HG03469 (cell line): ENCODE results near the gene TAMALIN.

ENCODE experiments used
- ATAC-seq: cut with Tn5 transposase; IDR thresholded peaks from one replicate; pipeline ENCODE4 v1.9.1; 2021; ENCODE audit warnings: mild to moderate bottlenecking, moderate library complexity, moderate number of reproducible peaks; ENCODE audit not compliant: unreplicated experiment

TAMALIN gene

GRCh38 chr12:52033446-52034140 is 26.8 kb downstream of the TAMALIN start:
- no peak for ATAC-seq

GRCh38 chr12:52035190-52035589 is 28.4 kb downstream of the TAMALIN start:
- ATAC-seq = no peak

DNA sequence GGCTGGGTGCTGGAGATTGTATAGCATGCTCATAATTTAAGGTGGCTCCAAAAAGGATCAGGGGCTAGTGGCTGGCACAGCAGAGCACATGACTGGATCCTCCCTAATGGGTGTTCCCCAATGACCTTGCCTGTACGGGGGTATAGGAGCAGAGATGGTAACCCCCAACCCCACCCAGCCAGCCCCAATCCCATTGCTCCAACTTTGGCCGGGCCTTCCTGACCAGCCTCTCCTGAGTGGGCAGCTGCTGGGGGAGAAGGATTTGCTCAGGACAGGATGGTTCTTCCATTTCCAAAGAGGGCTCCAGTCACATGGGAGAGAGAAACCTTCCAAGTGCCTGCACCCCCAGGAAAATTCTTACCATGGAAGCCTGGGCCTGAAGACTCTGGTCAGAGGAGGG is 29.2 kb downstream of the TAMALIN start:
- ATAC-seq = no peak

DNA sequence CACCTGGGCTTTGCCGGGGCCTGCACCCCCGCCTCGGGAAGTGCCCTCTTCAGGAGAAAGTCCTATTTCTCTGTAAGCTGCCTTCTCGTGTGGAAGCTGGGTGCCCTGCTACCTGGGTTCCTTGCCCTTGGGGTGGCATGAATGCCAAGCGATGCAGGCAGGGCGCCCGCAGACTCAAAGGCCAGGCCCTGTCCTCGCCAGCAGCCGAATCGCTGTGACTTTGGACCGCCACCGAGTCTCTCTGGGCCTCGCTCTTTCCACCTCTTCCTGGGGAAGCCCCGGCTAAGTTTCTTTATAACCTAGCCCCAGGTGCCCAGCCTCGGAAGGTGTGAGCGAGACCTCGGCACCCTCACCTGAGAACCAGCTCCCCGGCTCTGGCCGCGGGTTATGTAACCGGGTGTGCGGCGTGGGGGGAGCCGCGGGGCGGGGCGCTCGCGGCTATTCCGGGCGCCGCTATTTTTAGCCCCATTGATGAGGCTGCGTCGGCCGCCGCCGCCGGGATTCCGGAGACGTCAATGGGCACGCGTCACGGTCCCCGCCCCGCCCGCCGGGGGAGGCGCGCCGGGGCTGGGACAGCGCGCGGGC is 29.9 kb downstream of the TAMALIN start:
- no peak for ATAC-seq

DNA sequence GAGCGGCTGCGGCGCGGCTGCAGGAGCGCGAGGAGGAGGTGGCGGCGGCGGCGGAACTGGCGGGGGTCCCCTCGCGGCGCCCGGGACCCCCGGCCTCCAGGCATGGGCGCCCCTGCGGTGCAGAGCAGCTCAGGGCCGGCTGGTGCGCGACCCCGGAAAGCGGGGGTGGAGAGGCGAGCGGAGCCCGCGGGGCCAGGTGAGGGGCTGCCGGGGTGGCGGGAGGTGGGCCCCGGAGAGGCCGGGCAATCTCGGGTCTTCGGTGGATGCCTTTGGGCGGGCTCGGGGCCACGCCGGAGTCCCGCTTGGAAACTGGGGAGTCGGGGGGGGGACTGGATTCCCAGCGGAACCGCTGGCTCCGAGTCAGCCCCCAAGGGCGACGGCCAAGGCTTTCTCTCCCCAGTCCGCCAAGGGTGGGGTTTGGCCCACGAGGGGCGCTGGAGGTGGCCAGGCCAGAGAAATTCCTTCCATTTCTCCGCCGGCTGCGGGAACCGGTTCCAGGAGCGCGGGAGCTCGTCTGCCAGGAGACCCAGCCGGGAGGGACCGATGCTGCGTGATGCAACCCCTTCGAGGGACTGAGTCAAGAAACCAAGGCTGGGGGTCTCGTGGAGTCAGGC is 30.6 kb downstream of the TAMALIN start:
- ATAC-seq = no peak

DNA sequence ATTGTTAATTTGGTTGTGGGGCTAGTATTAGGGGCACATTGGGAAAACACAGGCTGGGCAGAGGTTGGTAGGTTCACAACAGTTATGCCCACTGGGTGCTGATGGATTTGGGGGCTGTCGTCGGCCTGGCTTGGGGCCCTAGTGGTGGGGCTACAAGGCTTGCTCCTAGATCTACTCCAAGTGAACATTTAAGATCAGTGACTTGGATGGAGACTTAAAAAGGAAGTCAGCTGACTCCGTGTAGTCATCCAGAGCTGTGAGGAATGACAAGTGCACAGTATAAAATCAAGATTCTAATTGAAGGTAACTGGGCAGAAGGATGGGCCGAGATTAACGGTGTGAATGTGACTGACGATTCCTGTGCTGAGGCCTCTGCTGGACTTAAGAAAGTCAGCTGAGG is 31.7 kb downstream of the TAMALIN start:
- ATAC-seq = no peak

- no peak for ATAC-seq
Measured at GRCh38 chr12:52041035-52041434, 34.3 kb downstream of the TAMALIN start.

- no peak for ATAC-seq
Measured at GRCh38 chr12:52041695-52042123, 35.0 kb downstream of the TAMALIN start.

GRCh38 chr12:52042706-52043385 is 36.1 kb downstream of the TAMALIN start:
- no peak for ATAC-seq

DNA sequence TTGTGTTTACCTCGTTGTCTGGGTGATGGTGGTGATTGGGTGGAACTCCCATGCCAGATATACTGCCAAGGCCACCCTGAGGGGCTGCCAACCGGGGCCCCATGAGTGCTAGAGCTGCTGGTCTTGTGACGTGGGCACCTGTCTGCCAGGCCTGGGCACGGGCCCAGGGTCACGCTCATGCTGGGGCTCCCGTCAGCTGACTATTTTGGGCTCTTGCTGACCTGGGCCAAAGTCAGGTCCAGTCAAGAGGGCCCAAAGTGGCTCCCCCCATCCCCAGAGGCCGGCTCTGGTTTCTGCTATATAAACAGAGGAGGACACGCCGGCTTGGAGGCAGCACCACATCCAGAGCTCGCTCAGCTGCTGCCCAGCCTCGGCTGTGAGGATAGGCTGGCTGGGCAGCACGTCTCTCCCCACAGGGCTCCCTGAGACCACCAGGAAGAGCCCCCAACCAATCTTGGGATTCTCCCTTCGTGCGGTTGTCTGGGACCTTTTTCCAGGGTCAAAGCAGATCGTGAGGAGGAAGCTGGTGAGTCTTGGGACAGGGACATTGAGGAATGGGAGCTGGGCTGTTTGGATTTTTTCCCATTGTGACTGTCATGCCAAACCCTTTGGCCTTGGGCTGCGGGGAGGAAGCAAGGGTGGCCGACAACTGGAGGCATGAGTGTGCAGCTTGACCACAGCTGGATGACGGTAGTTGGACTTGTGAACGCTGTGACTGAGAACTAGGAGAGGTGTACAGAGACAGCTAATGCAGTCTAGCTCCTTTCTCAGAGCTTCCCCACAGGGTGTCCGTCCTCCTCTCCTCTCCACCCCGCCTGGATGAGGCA is 36.9 kb downstream of the TAMALIN start:
- ATAC-seq = no peak

GRCh38 chr12:52044292-52044983 is 37.7 kb downstream of the TAMALIN start:
- ATAC-seq = no peak

DNA sequence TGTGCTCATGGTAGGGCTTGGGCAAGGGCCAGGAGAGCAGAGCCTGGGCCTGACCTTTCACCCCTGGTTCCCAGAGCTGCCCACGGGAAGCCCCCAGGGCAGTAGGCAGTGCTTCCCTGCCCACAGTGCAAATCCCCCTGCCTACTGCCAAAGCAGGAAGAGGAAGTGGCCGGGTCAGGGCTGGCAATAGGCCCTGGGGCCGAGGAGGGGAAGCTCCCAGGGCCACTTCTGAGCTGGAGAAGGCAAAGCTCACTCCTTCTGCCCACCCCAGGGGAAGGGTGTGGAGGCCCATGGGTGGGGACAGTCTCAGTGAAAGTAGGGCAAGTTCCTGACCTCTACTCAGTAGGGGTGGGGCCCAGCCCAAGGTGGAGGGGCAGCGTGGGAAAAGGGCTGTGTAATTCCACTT is 39.1 kb downstream of the TAMALIN start:
- no peak for ATAC-seq

DNA sequence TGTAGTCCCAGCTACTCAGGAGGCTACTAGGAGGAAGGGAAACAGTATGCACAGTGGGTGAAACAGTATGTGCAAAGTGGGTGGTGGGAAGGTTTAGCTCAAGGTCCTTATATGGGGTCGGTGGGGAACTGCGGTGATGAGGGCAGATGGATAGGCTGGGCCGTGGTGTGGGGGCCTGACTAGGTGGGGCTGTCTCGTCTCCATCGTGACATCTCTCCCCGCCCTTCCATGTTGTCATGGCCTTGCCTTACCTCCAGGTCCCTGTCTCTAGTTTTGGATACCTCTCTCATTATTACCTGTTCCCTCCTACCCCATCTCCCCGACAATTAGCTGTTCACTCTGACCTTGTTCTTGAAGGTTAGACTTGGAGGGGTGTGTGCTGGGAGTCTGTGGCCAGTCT is 40.1 kb downstream of the TAMALIN start:
- no peak for ATAC-seq

DNA sequence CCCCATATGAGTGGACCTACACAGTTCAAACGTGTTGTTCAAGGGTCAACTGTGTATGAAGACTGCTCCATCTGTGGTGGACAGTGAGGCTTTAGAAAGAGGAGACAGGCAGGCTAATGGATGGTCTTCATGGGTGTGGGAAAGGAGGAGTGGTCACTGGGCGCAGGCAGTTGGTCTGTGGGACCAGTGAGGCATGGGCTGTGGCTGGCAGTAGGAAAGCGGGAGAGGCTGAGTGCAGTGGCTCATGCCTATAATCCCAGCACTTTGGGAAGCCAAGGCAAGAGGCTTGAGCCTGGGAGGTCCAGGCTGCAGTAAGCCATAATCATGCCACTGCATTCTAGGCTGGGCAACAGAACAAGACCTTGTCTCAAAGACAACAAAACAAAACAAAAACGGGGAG is 42.5 kb downstream of the TAMALIN start:
- no peak for ATAC-seq

DNA sequence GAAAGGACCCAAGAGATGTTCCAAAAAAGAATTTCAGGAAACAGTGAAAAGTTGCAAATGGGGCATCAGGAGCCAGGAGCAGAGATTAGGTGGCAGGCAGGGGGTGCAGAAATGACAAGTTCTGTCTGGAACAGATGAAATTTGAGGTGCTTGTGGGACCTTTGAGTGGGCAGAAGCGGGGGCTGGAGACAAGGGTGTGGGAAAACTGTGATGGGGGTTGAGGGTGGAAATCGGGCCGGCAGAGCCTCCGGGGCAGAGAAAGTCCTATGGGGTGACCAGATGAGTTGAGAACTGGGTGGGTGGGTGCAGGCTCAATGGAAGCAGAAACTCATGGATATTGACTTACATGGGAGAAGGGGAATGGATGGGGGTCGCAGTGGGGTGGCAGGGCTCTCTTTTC is 42.9 kb downstream of the TAMALIN start:
- ATAC-seq = no peak

GRCh38 chr12:52050116-52050757 is 43.5 kb downstream of the TAMALIN start:
- ATAC-seq = no peak

GRCh38 chr12:52050758-52051541 is 44.2 kb downstream of the TAMALIN start, which contains the start of gene NR4A1:
TSS of gene NR4A1 (plus strand) at chr12:52051442. CDS start at chr12:52054329, 2,887 bp downstream.
- peak; percentile 54 for ATAC-seq

DNA sequence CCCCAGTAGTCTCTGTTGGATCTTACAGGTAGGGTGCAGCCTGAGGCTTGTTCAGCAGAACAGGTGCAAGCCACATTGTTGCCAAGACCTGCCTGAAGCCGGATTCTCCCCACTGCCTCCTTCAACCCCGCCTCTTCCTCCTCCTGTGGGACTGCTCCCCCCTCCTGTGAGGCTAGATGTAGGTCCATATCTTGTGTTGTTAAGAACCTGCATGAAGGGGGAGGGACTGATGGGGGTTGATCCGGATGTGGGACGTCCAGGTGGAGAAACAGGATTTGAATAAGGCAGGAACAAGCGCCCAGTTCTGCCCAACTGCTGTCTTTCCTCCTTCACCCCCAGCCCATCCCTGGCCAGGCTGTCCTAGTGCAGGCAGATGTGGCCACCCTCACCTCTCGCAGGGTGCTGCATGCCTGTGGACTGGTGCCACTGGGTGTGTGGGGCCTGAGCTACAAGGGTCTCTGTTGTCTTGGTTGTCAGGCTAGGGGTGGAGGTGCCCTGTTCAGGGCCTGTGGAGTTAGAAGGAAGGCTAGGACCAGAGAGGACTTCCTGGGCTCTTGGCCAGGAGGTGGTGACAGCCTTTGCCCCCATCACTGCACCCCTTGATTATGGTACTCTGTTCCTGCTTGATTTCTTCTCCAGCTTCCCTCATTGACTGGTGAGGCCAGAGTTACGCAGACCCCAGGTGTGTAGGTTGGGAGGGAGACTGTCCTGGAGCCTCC is 45.9 kb downstream of the TAMALIN start:
- ATAC-seq = no peak
